ENCODE results near the gene NEURL1B. TPM values are rescaled to one million over a fixed set of nuclear protein-coding genes. Genes with fewer than 3 reads are reported as not detected.

The NEURL1B gene
- polyA plus RNA-seq, 1 donor from 2014 or later: 12.7 TPM

DNA sequence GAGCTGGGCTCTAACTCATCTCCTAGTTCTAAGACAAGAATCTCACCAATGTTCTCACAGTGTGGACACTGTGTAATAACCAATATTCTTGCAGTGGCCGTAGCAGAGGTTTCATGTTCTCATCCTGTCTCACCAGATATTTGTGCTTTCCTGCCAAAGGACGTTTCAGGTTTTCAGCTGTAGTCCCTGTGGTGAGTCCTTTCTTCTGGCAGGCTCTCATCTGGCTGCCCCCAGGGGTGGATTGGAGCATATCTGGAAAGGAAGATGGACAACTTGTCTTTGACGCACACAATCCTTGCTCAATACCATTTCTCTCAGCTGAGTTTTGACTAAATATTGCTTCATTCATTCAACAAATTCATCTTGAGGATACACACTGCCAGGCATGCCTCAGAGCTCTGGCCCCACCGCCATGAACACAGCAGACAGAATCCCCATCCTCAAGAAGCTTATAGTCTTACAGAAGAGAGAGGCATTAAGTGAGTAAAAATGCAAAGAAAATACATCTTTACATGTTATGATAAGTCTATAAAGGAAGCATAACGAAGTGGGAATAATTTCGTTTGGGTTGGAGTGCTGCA is 33.8 kb upstream of the NEURL1B start:
- Histone ChIP-seq H3K4me3 (ENCODE audit: low read length) (no peak overlapping the region), H3K27ac (ENCODE audit: low read length) (no peak overlapping the region), H3K9ac (ENCODE audit: low read length) (no peak overlapping the region), H3K36me3 (ENCODE audit: insufficient read depth, low read length) (no peaks in the 10 kb centered on the region), H3K4me2 (ENCODE audit: low read length) (no peak overlapping the region), H3F3A (ENCODE audit: insufficient read depth, low read length, poor library complexity, severe bottlenecking) (no peaks in the 10 kb centered on the region), H3K9me3 (ENCODE audit: low read length) (no peaks in the 10 kb centered on the region), H3K27me3 (ENCODE audit: insufficient read depth, low read depth, low read length) (no peaks in the 10 kb centered on the region), H4K20me1 (ENCODE audit: insufficient read depth) (no peaks in the 10 kb centered on the region), H2AFZ (ENCODE audit: low read depth, low read length) (no peak overlapping the region), H3K9me2 (ENCODE audit: insufficient read depth, low read length) (no peaks in the 10 kb centered on the region), H3K79me2 (replicated peaks; ENCODE audit: insufficient read depth, low read length) (no peaks in the 10 kb centered on the region)
- TF ChIP-seq TAF1 (IDR thresholded peaks at IDR 0.05; ENCODE audit: low read depth): no peak
- TF ChIP-seq POLR2AphosphoS5 (IDR thresholded peaks at IDR 0.05): no peak
- TF ChIP-seq EZH2 (IDR thresholded peaks at IDR 0.05; ENCODE audit: borderline replicate concordance, insufficient read depth, low read length, poor library complexity, severe bottlenecking): no peak
- TF ChIP-seq MXI1 (conservative IDR thresholded peaks at IDR 0.05; ENCODE audit: poor library complexity, severe bottlenecking): no peak
- TF ChIP-seq SMC3 (conservative IDR thresholded peaks at IDR 0.05; ENCODE audit: poor library complexity): no peak
- no peak for TF ChIP-seq RAD21 (conservative IDR thresholded peaks at IDR 0.05)
- TF ChIP-seq EP300 (conservative IDR thresholded peaks at IDR 0.05; ENCODE audit: poor library complexity, severe bottlenecking): no peak
- TF ChIP-seq, protein P1, sequence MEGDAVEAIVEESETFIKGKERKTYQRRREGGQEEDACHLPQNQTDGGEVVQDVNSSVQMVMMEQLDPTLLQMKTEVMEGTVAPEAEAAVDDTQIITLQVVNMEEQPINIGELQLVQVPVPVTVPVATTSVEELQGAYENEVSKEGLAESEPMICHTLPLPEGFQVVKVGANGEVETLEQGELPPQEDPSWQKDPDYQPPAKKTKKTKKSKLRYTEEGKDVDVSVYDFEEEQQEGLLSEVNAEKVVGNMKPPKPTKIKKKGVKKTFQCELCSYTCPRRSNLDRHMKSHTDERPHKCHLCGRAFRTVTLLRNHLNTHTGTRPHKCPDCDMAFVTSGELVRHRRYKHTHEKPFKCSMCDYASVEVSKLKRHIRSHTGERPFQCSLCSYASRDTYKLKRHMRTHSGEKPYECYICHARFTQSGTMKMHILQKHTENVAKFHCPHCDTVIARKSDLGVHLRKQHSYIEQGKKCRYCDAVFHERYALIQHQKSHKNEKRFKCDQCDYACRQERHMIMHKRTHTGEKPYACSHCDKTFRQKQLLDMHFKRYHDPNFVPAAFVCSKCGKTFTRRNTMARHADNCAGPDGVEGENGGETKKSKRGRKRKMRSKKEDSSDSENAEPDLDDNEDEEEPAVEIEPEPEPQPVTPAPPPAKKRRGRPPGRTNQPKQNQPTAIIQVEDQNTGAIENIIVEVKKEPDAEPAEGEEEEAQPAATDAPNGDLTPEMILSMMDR (IDR thresholded peaks at IDR 0.05; ENCODE audit: poor library complexity, severe bottlenecking): no peak
- TF ChIP-seq, protein P2, sequence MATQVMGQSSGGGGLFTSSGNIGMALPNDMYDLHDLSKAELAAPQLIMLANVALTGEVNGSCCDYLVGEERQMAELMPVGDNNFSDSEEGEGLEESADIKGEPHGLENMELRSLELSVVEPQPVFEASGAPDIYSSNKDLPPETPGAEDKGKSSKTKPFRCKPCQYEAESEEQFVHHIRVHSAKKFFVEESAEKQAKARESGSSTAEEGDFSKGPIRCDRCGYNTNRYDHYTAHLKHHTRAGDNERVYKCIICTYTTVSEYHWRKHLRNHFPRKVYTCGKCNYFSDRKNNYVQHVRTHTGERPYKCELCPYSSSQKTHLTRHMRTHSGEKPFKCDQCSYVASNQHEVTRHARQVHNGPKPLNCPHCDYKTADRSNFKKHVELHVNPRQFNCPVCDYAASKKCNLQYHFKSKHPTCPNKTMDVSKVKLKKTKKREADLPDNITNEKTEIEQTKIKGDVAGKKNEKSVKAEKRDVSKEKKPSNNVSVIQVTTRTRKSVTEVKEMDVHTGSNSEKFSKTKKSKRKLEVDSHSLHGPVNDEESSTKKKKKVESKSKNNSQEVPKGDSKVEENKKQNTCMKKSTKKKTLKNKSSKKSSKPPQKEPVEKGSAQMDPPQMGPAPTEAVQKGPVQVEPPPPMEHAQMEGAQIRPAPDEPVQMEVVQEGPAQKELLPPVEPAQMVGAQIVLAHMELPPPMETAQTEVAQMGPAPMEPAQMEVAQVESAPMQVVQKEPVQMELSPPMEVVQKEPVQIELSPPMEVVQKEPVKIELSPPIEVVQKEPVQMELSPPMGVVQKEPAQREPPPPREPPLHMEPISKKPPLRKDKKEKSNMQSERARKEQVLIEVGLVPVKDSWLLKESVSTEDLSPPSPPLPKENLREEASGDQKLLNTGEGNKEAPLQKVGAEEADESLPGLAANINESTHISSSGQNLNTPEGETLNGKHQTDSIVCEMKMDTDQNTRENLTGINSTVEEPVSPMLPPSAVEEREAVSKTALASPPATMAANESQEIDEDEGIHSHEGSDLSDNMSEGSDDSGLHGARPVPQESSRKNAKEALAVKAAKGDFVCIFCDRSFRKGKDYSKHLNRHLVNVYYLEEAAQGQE (IDR thresholded peaks at IDR 0.05; ENCODE audit: borderline replicate concordance): no peak

DNA sequence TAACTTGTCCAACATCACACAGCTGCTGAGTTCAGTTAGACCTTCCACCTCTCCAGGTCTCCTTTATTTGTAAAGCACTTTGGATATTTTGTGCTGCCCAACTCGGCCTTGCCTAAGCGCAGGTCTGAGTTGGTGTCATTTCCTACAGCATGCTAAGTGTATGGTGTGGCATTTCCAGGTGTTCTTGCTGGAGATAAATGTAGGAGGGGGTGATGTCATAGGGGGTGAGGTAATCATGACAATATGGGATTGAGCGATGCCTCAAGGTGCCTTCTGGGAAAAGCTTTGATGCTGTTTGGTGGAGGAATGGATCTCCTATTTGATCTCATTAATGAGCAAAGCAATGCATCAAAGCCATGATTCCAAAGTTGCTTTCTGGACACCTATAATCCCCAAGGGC is 32.3 kb upstream of the NEURL1B start:
- H3K4me3 ChIP-seq (ENCODE audit: low read length): no peak overlapping the region
- TF ChIP-seq EZH2 (IDR thresholded peaks at IDR 0.05; ENCODE audit: borderline replicate concordance, insufficient read depth, low read length, poor library complexity, severe bottlenecking) (no peak), TAF1 (IDR thresholded peaks at IDR 0.05; ENCODE audit: low read depth) (no peak)
- no peaks in the 10 kb centered on the region for H3K79me2 ChIP-seq (replicated peaks; ENCODE audit: insufficient read depth, low read length)
- H4K20me1 ChIP-seq (ENCODE audit: insufficient read depth): no peaks in the 10 kb centered on the region
- no peaks in the 10 kb centered on the region for H3K9me3 ChIP-seq (ENCODE audit: low read length)
- H3K36me3 ChIP-seq (ENCODE audit: insufficient read depth, low read length): no peaks in the 10 kb centered on the region
- H2AFZ ChIP-seq (ENCODE audit: low read depth, low read length): no peak overlapping the region
- H3K9ac ChIP-seq (ENCODE audit: low read length): no peak overlapping the region
- no peak overlapping the region for H3K4me2 ChIP-seq (ENCODE audit: low read length)
- H3K27me3 ChIP-seq (ENCODE audit: insufficient read depth, low read depth, low read length): no peaks in the 10 kb centered on the region
- H3F3A ChIP-seq (ENCODE audit: insufficient read depth, low read length, poor library complexity, severe bottlenecking): no peaks in the 10 kb centered on the region
- no peaks in the 10 kb centered on the region for H3K9me2 ChIP-seq (ENCODE audit: insufficient read depth, low read length)
- H3K27ac ChIP-seq (ENCODE audit: low read length): no peak overlapping the region
